Liver (tissue), 3 donors: ENCODE data around the gene DRG2.

ENCODE experiments used
- ATF3 ChIP-seq: IDR thresholded peaks from 2 replicates; pipeline ENCODE4 v1.6.1; 2016; ENCODE audit warnings: antibody characterized with exemption
- EGR1 ChIP-seq, 2 donors: IDR thresholded peaks; 2 replicates each; pipeline ENCODE4 v1.6.1; 2016 to 2018; ENCODE audit warnings: antibody characterized with exemption in 2 of 2, low read depth in 2 of 2
- GABPA ChIP-seq, 2 donors: IDR thresholded peaks in 1 of 2; conservative IDR thresholded peaks in 1 of 2; 2 replicates each; pipeline ENCODE4 v1.6.1; 2016; ENCODE audit warnings: antibody characterized with exemption in 2 of 2, mild to moderate bottlenecking in 1 of 2, moderate library complexity in 1 of 2
- HNF4G ChIP-seq: IDR thresholded peaks from 2 replicates; pipeline ENCODE4 v1.6.1; 2016; ENCODE audit warnings: antibody characterized with exemption
- JUND ChIP-seq, 2 donors: IDR thresholded peaks; 2 replicates each; pipeline ENCODE4 v1.6.1; 2016; ENCODE audit warnings: antibody characterized with exemption in 2 of 2
- RAD21 ChIP-seq, 2 donors: IDR thresholded peaks; 2 replicates each; pipeline ENCODE4 v1.6.1; 2016; ENCODE audit warnings: antibody characterized with exemption in 2 of 2, mild to moderate bottlenecking in 2 of 2
- RXRA ChIP-seq, 2 donors: IDR thresholded peaks; 2 replicates each; pipeline ENCODE4 v1.6.1; 2017 to 2018; ENCODE audit warnings: antibody characterized with exemption in 2 of 2, mild to moderate bottlenecking in 1 of 2
- TF ChIP-seq, protein P1 (sequence below): fragments of 150-350 bp; IDR thresholded peaks from 2 replicates; pipeline ENCODE4 v1.5.1; 2017; ENCODE audit warnings: improper control_type of control experiment, low read depth, low read length; ENCODE audit not compliant: missing input control
- TF ChIP-seq, protein P2 (sequence below): IDR thresholded peaks from 2 replicates; pipeline ENCODE4 v1.6.1; 2016; ENCODE audit warnings: antibody characterized with exemption
- donor health status: healthy.
- donor health status: healthy.

GRCh38 chr17:18076936-18077335 lies 10.8 kb upstream of the DRG2 start:
- TF ChIP-seq GABPA (IDR thresholded peaks at IDR 0.05 in 1 of 2, conservative IDR thresholded peaks at IDR 0.05 in 1 of 2) (no peak), HNF4G (no peak), ATF3 (no peak), JUND (IDR thresholded peaks at IDR 0.05) (no peak), EGR1 (IDR thresholded peaks at IDR 0.05; ENCODE audit: low read depth in 2 of 2) (no peak), RXRA (IDR thresholded peaks at IDR 0.05) (no peak), RAD21 (IDR thresholded peaks at IDR 0.05) (no peak)
- TF ChIP-seq, protein P1, sequence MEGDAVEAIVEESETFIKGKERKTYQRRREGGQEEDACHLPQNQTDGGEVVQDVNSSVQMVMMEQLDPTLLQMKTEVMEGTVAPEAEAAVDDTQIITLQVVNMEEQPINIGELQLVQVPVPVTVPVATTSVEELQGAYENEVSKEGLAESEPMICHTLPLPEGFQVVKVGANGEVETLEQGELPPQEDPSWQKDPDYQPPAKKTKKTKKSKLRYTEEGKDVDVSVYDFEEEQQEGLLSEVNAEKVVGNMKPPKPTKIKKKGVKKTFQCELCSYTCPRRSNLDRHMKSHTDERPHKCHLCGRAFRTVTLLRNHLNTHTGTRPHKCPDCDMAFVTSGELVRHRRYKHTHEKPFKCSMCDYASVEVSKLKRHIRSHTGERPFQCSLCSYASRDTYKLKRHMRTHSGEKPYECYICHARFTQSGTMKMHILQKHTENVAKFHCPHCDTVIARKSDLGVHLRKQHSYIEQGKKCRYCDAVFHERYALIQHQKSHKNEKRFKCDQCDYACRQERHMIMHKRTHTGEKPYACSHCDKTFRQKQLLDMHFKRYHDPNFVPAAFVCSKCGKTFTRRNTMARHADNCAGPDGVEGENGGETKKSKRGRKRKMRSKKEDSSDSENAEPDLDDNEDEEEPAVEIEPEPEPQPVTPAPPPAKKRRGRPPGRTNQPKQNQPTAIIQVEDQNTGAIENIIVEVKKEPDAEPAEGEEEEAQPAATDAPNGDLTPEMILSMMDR, result no peak
- TF ChIP-seq, protein P2, sequence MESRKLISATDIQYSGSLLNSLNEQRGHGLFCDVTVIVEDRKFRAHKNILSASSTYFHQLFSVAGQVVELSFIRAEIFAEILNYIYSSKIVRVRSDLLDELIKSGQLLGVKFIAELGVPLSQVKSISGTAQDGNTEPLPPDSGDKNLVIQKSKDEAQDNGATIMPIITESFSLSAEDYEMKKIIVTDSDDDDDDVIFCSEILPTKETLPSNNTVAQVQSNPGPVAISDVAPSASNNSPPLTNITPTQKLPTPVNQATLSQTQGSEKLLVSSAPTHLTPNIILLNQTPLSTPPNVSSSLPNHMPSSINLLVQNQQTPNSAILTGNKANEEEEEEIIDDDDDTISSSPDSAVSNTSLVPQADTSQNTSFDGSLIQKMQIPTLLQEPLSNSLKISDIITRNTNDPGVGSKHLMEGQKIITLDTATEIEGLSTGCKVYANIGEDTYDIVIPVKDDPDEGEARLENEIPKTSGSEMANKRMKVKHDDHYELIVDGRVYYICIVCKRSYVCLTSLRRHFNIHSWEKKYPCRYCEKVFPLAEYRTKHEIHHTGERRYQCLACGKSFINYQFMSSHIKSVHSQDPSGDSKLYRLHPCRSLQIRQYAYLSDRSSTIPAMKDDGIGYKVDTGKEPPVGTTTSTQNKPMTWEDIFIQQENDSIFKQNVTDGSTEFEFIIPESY, result no peak
